Measurements from ENCODE around the gene AMOTL2.
A peak's percentile ranks its signal among the peaks of the same experiment; 100 is the strongest.

The AMOTL2 gene

GRCh38 chr3:134338201-134338512 is 36.1 kb downstream of the AMOTL2 start:
- DNase-seq (ENCODE audit: low read depth, low spot score), result no peak
- no peak overlapping the region for H3K27ac ChIP-seq

GRCh38 chr3:134337511-134338200 is 36.6 kb downstream of the AMOTL2 start:
- DNase-seq (ENCODE audit: low read depth, low spot score), result no peak
- peak overlapping the region; percentile 100 for H3K27ac ChIP-seq

GRCh38 chr3:134337071-134337482 is 37.2 kb downstream of the AMOTL2 start:
- no peak for DNase-seq (ENCODE audit: low read depth, low spot score)
- peak overlapping the region; percentile 100 for H3K27ac ChIP-seq

GRCh38 chr3:134336587-134336986 is 37.7 kb downstream of the AMOTL2 start:
- no peak for DNase-seq (ENCODE audit: low read depth, low spot score)
- peak overlapping the region; percentile 100 for H3K27ac ChIP-seq

- DNase-seq (ENCODE audit: low read depth, low spot score), result no peak
- H3K27ac ChIP-seq, result peak overlapping the region; percentile 100
Observed at GRCh38 chr3:134334901-134335280, 39.4 kb downstream of the AMOTL2 start.

- H3K27ac ChIP-seq, result peak overlapping the region; percentile 100
- DNase-seq (ENCODE audit: low read depth, low spot score), result no peak
Observed at GRCh38 chr3:134334231-134334900, 39.9 kb downstream of the AMOTL2 start.

GRCh38 chr3:134333522-134334181 is 40.6 kb downstream of the AMOTL2 start:
- H3K27ac ChIP-seq, result peak overlapping the region; percentile 100
- DNase-seq (ENCODE audit: low read depth, low spot score), result no peak

- DNase-seq (ENCODE audit: low read depth, low spot score), result no peak
- H3K27ac ChIP-seq, result peak overlapping the region; percentile 100
Observed at GRCh38 chr3:134332344-134332743, 41.9 kb downstream of the AMOTL2 start.

GRCh38 chr3:134331811-134332199 is 42.4 kb downstream of the AMOTL2 start:
- DNase-seq (ENCODE audit: low read depth, low spot score), result no peak
- H3K27ac ChIP-seq, result peak overlapping the region; percentile 100

- H3K27ac ChIP-seq, result peak overlapping the region; percentile 100
- no peak for DNase-seq (ENCODE audit: low read depth, low spot score)
Observed at GRCh38 chr3:134330883-134331810, 43.1 kb downstream of the AMOTL2 start.

- DNase-seq (ENCODE audit: low read depth, low spot score), result no peak
- peak overlapping the region; percentile 100 for H3K27ac ChIP-seq
Observed at GRCh38 chr3:134328846-134329245, 45.4 kb downstream of the AMOTL2 start.

- DNase-seq (ENCODE audit: low read depth, low spot score), result no peak
- H3K27ac ChIP-seq, result peak overlapping the region; percentile 100
Observed at GRCh38 chr3:134328147-134328591, 46.1 kb downstream of the AMOTL2 start.

GRCh38 chr3:134327594-134327975 is 46.7 kb downstream of the AMOTL2 start:
- DNase-seq (ENCODE audit: low read depth, low spot score), result no peak
- H3K27ac ChIP-seq, result peak overlapping the region; percentile 100

- DNase-seq (ENCODE audit: low read depth, low spot score), result no peak
- peak overlapping the region; percentile 100 for H3K27ac ChIP-seq
Observed at GRCh38 chr3:134326760-134327593, 47.3 kb downstream of the AMOTL2 start.

- peak overlapping the region; percentile 100 for H3K27ac ChIP-seq
- no peak for DNase-seq (ENCODE audit: low read depth, low spot score)
Observed at GRCh38 chr3:134326126-134326525, 48.1 kb downstream of the AMOTL2 start.

GRCh38 chr3:134325706-134326105 is 48.5 kb downstream of the AMOTL2 start:
- H3K27ac ChIP-seq, result peak overlapping the region; percentile 100
- no peak for DNase-seq (ENCODE audit: low read depth, low spot score)

GRCh38 chr3:134325061-134325705 is 49.1 kb downstream of the AMOTL2 start:
- peak overlapping the region; percentile 100 for H3K27ac ChIP-seq
- no peak for DNase-seq (ENCODE audit: low read depth, low spot score)

- DNase-seq (ENCODE audit: low read depth, low spot score), result no peak
Observed at GRCh38 chr3:134323966-134324962, 50.0 kb downstream of the AMOTL2 start.

More at GRCh38 chr3:134323966-134324962, 50.0 kb downstream of the AMOTL2 start:
- peak overlapping the region; percentile 100 for H3K27ac ChIP-seq
